ENCODE results near the gene PGR. TPM values are rescaled to one million over a fixed set of nuclear protein-coding genes. Genes with fewer than 3 reads are reported as not detected.

PGR gene
- polyA plus RNA-seq, 1 donor (not counting 4 experiments of a cell fraction or from before 2014, with no cell fraction given), result not detected

DNA sequence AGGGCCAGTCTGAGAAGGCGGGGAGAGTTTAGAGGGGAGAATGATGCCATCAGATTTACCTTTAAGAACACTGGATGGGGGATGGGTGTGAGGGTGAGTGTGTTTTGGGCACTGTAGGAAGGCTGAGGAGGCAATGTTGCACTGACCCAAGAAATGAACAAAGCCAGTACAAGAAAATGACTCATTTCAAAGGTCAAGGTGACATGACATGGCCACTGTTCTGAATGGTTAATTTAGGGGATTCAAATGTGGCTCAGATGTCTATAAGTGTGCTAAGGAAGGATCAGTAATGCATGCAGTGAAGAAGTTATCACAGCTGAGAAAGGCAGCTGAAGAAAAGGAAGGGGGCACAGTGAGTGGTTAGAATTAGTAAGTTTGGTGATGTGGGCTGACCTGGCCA lies 129.9 kb downstream of the PGR start:
- dilution Hi-C loops (cut with MboI; ENCODE audit: extremely low pct_ligation_motif_present, low sequenced_read_pairs), result no loop called here
- TF ChIP-seq EZH2 (IDR thresholded peaks at IDR 0.05; ENCODE audit: low read length), result no peak
- TF ChIP-seq, protein P1, sequence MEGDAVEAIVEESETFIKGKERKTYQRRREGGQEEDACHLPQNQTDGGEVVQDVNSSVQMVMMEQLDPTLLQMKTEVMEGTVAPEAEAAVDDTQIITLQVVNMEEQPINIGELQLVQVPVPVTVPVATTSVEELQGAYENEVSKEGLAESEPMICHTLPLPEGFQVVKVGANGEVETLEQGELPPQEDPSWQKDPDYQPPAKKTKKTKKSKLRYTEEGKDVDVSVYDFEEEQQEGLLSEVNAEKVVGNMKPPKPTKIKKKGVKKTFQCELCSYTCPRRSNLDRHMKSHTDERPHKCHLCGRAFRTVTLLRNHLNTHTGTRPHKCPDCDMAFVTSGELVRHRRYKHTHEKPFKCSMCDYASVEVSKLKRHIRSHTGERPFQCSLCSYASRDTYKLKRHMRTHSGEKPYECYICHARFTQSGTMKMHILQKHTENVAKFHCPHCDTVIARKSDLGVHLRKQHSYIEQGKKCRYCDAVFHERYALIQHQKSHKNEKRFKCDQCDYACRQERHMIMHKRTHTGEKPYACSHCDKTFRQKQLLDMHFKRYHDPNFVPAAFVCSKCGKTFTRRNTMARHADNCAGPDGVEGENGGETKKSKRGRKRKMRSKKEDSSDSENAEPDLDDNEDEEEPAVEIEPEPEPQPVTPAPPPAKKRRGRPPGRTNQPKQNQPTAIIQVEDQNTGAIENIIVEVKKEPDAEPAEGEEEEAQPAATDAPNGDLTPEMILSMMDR (optimal IDR thresholded peaks at IDR 0.05 in 1 of 3, IDR thresholded peaks at IDR 0.05 in 1 of 3, conservative IDR thresholded peaks at IDR 0.05 in 1 of 3; ENCODE audit: extremely low read depth in 1 of 3, insufficient read depth in 2 of 3, low read length in 3 of 3), result no peak
- Histone ChIP-seq H3K36me3 (ENCODE audit: control insufficient read depth in 2 of 2, extremely low read depth in 1 of 2, insufficient read depth in 2 of 2, low read length in 2 of 2) (no peaks in the 10 kb centered on the region), H3K79me2 (ENCODE audit: control insufficient read depth, insufficient read depth, low read length) (no peaks in the 10 kb centered on the region), H3K4me2 (ENCODE audit: control insufficient read depth, extremely low read depth, insufficient read depth, low read depth, low read length) (no peak overlapping the region), H2AFZ (ENCODE audit: control insufficient read depth, low read length) (no peak overlapping the region), H3K9me1 (ENCODE audit: control insufficient read depth, extremely low read depth, insufficient read depth, low read length) (no peaks in the 10 kb centered on the region), H3K27me3 (ENCODE audit: control insufficient read depth, extremely low read depth, insufficient read depth, low read length) (no peaks in the 10 kb centered on the region), H3K27ac (ENCODE audit: control insufficient read depth, insufficient read depth, low read length) (no peak overlapping the region), H4K20me1 (ENCODE audit: control insufficient read depth, extremely low read depth, insufficient read depth, low read length) (no peaks in the 10 kb centered on the region), H3K4me3 (ENCODE audit: control insufficient read depth in 2 of 3, extremely low read depth in 1 of 3, insufficient read depth in 2 of 3, low read depth in 1 of 3, low read length in 3 of 3) (no peak overlapping the region), H3K9me3 (ENCODE audit: control insufficient read depth, low read depth, low read length) (no peaks in the 10 kb centered on the region), H3K4me1 (ENCODE audit: control insufficient read depth, extremely low read depth, insufficient read depth, low read length) (no peaks in the 10 kb centered on the region), H3K9ac (ENCODE audit: control insufficient read depth, extremely low read depth, insufficient read depth, low read length) (no peak overlapping the region)
- DNase-seq (ENCODE audit: low read depth, low spot score) (no peak), FAIRE-seq (no peak)

DNA sequence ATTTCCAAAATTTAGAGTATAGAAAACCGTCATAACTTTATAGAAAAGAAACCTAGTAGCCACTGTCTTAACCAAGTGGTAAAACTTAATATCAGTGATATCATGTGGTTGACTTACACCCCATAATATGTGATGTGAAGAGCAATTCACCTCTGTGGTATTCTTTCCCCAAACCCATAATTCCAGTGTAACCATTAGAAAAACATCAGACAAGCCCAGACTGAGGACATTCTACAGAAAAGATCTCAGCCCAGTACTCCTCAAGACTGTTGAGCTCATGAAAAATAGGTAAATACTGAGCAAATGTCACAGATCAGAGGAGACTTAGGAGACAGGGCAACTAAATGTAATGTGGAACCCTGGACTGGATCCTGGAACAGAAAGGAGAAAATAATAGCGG lies 134.6 kb downstream of the PGR start:
- no peaks in the 10 kb centered on the region for H3K4me1 ChIP-seq (ENCODE audit: control insufficient read depth, extremely low read depth, insufficient read depth, low read length)
- peak; percentile 2 for DNase-seq (ENCODE audit: low read depth, low spot score)
- dilution Hi-C loops (cut with MboI; ENCODE audit: extremely low pct_ligation_motif_present, low sequenced_read_pairs), result no loop called here
- no peak overlapping the region for H3K9ac ChIP-seq (ENCODE audit: control insufficient read depth, extremely low read depth, insufficient read depth, low read length)
- H3K4me2 ChIP-seq (ENCODE audit: control insufficient read depth, extremely low read depth, insufficient read depth, low read depth, low read length), result no peak overlapping the region
- no peak overlapping the region for H3K27ac ChIP-seq (ENCODE audit: control insufficient read depth, insufficient read depth, low read length)
- H4K20me1 ChIP-seq (ENCODE audit: control insufficient read depth, extremely low read depth, insufficient read depth, low read length), result no peaks in the 10 kb centered on the region
- H3K36me3 ChIP-seq (ENCODE audit: control insufficient read depth in 2 of 2, extremely low read depth in 1 of 2, insufficient read depth in 2 of 2, low read length in 2 of 2), result no peaks in the 10 kb centered on the region
- H3K79me2 ChIP-seq (ENCODE audit: control insufficient read depth, insufficient read depth, low read length), result no peaks in the 10 kb centered on the region
- FAIRE-seq, result no peak
- H3K27me3 ChIP-seq (ENCODE audit: control insufficient read depth, extremely low read depth, insufficient read depth, low read length), result no peaks in the 10 kb centered on the region
- no peak overlapping the region for H2AFZ ChIP-seq (ENCODE audit: control insufficient read depth, low read length)
- no peaks in the 10 kb centered on the region for H3K9me3 ChIP-seq (ENCODE audit: control insufficient read depth, low read depth, low read length)
- no peaks in the 10 kb centered on the region for H3K9me1 ChIP-seq (ENCODE audit: control insufficient read depth, extremely low read depth, insufficient read depth, low read length)
- H3K4me3 ChIP-seq (ENCODE audit: control insufficient read depth in 2 of 3, extremely low read depth in 1 of 3, insufficient read depth in 2 of 3, low read depth in 1 of 3, low read length in 3 of 3), result no peak overlapping the region
- TF ChIP-seq, protein P1 (optimal IDR thresholded peaks at IDR 0.05 in 1 of 3, IDR thresholded peaks at IDR 0.05 in 1 of 3, conservative IDR thresholded peaks at IDR 0.05 in 1 of 3; ENCODE audit: extremely low read depth in 1 of 3, insufficient read depth in 2 of 3, low read length in 3 of 3), result no peak
- TF ChIP-seq EZH2 (IDR thresholded peaks at IDR 0.05; ENCODE audit: low read length), result no peak
